MCF 10A (cell line): Measurements from ENCODE around the gene FAM177B. TPM values are rescaled to one million over a fixed set of nuclear protein-coding genes. Genes with fewer than 3 reads are reported as not detected.

ENCODE experiments used
- BruUV-seq: library from RNA; stranded (reverse); fragments of 400-500 nt; replicated peaks from 2 replicates; lab custom pipeline; 2021; lab: Mats Ljungman, UMichigan
- CTCF ChIA-PET: fragments of 300-600 bp; sonication (Branson Sonifier 250); formaldehyde crosslinking; extraction: SDS; loops from one replicate; lab custom pipeline; 2021; ENCODE audit warnings: antibody characterized with exemption, inconsistent platforms; lab: Yijun Ruan, JAX
- POLR2A ChIA-PET: fragments of 300-600, 350-650 bp; sonication (Branson Sonifier 250); formaldehyde crosslinking; extraction: SDS; loops from one replicate; lab custom pipeline; 2020; ENCODE audit warnings: antibody characterized with exemption, inconsistent platforms; lab: Yijun Ruan, JAX
- DNase-seq: peaks from one replicate; pipeline ENCODE4 v3.0.0-alpha.2; 2018; ENCODE audit not compliant: unreplicated experiment
- H3K27ac Mint-ChIP-seq: one replicate; pipeline ENCODE4 v1.8.0; 2022; ENCODE audit warnings: mild to moderate bottlenecking, low read depth, mixed read lengths; ENCODE audit not compliant: unreplicated experiment
- H3K27me3 Mint-ChIP-seq: one replicate; pipeline ENCODE4 v1.8.0; 2022; ENCODE audit warnings: mixed read lengths; ENCODE audit not compliant: insufficient read depth, unreplicated experiment
- H3K36me3 Mint-ChIP-seq: one replicate; pipeline ENCODE4 v1.8.0; 2022; ENCODE audit warnings: mild to moderate bottlenecking, moderate library complexity, mixed read lengths; ENCODE audit not compliant: insufficient read depth, unreplicated experiment
- H3K4me1 Mint-ChIP-seq: one replicate; pipeline ENCODE4 v1.8.0; 2022; ENCODE audit warnings: mixed read lengths; ENCODE audit not compliant: insufficient read depth, unreplicated experiment
- H3K4me3 Mint-ChIP-seq: one replicate; pipeline ENCODE4 v1.8.0; 2022; ENCODE audit warnings: mild to moderate bottlenecking, moderate library complexity, mixed read lengths; ENCODE audit not compliant: unreplicated experiment
- H3K9me3 Mint-ChIP-seq: one replicate; pipeline ENCODE4 v1.8.0; 2022; ENCODE audit warnings: mixed read lengths; ENCODE audit not compliant: unreplicated experiment
- CTCF ChIP-seq: fragments of 200-600 bp; IDR thresholded peaks from one replicate; pipeline ENCODE4 v1.8.0; 2022; ENCODE audit warnings: antibody characterized with exemption, mild to moderate bottlenecking; ENCODE audit not compliant: unreplicated experiment
- intact Hi-C: fragments of 100-400 bp; cut with micrococcal nuclease; formaldehyde crosslinking; loops from 2 replicates; pipeline ENCODE4 v1.14.1; 2022
- total RNA-seq: library from RNA; stranded (reverse); gene quantifications from 2 replicates; pipeline ENCODE4 v1.2.3, GENCODE V29; 2022

Gene FAM177B
- total RNA-seq, 1 experiment from 2014 or later: not detected

- Mint-ChIP-seq H3K4me1 (peaks cover 34% of the 10 kb centered on the region), H3K9me3 (no peaks in the 10 kb centered on the region), H3K36me3 (peaks cover 51% of the 10 kb centered on the region), H3K27me3 (no peaks in the 10 kb centered on the region), H3K27ac (peak within 1 kb of the TSS; percentile 97), H3K4me3 (peak within 1 kb of the TSS; percentile 86)
- POLR2A ChIA-PET: interaction anchor here (0.5 to 4.6 kb wide), 68 partner anchors 9 to 1617 kb away, joined by 3 to 70 read pairs (median 4); partner anchors contain the start of genes CAPN2, FAM177B, MIA3 and NVL
- CTCF ChIA-PET: interaction anchor here (0.6 to 1.6 kb wide), 9 partner anchors 18 to 421 kb away, joined by 3 to 6 read pairs (median 3); no protein-coding TSS in a partner anchor
- intact Hi-C loops: loop anchor here (1.0 kb wide), 2 partner anchors 42 to 68 kb away; no protein-coding TSS in a partner anchor
- no peak for TF ChIP-seq CTCF
- no TSS peak for BruUV-seq
- peak; percentile 96 for DNase-seq
Observed at GRCh38 chr1:222712253-222713090, 24.5 kb upstream of the FAM177B start, which contains the start of the genes AIDA and BROX. AIDA (minus strand) TSS chr1:222712491; CDS start chr1:222712317, 174 bp downstream. BROX (plus strand) TSS chr1:222712564; CDS start chr1:222715700, 3,136 bp downstream.

- ChIA-PET CTCF (interaction anchor here (0.6 to 1.6 kb wide), 12 partner anchors 18 to 985 kb away, joined by 3 to 6 read pairs (median 3); no protein-coding TSS in a partner anchor), POLR2A (interaction anchor here (0.5 to 4.6 kb wide), 74 partner anchors 9 to 1790 kb away, joined by 3 to 70 read pairs (median 4); partner anchors contain the start of genes CAPN2, FAM177B, MIA3 and NVL)
- TF ChIP-seq CTCF: no peak
- Mint-ChIP-seq H3K27me3 (no peaks in the 10 kb centered on the region), H3K36me3 (peaks cover 60% of the 10 kb centered on the region), H3K4me1 (peaks cover 40% of the 10 kb centered on the region), H3K27ac (peak overlapping the region; percentile 97), H3K9me3 (no peaks in the 10 kb centered on the region), H3K4me3 (peak overlapping the region; percentile 86)
- BruUV-seq: TSS peak; percentile 43
- peak; percentile 99 for DNase-seq
- intact Hi-C loops: loop anchor here (1.0 kb wide), 1 partner anchor 41 kb away; no protein-coding TSS in a partner anchor
Observed at GRCh38 chr1:222713091-222713961, 23.7 kb upstream of the FAM177B start.

- TF ChIP-seq CTCF: no peak
- BruUV-seq: no TSS peak
- Mint-ChIP-seq H3K27ac (no peak overlapping the region), H3K4me1 (peaks cover 25% of the 10 kb centered on the region), H3K9me3 (no peaks in the 10 kb centered on the region), H3K4me3 (no peak overlapping the region), H3K36me3 (peaks cover 90% of the 10 kb centered on the region), H3K27me3 (no peaks in the 10 kb centered on the region)
- DNase-seq: no peak
- ChIA-PET POLR2A (interaction anchor here (1.0 to 2.4 kb wide), 3 partner anchors 9 to 71 kb away, joined by 3 to 9 read pairs (median 4); no protein-coding TSS in a partner anchor), CTCF (interaction anchor here (0.7 to 1.9 kb wide), 2 partner anchors 177 to 373 kb away, joined by 4 to 8 read pairs; no protein-coding TSS in a partner anchor)
- intact Hi-C loops: no loop called here
Observed at GRCh38 chr1:222716393-222716792, 20.6 kb upstream of the FAM177B start.
